Measurements from ENCODE around the gene HSF5. TPM values are rescaled to one million over a fixed set of nuclear protein-coding genes. Genes with fewer than 3 reads are reported as not detected.
"Not testable (repeated sequence)": the region's sequence is repeated elsewhere in the genome, so short reads cannot be mapped to it uniquely, and the experiment has no call there.

HSF5 gene
- polyA plus RNA-seq, 5 donors = 0.10 to 0.14 (median 0.13) TPM; not detected in 1

DNA sequence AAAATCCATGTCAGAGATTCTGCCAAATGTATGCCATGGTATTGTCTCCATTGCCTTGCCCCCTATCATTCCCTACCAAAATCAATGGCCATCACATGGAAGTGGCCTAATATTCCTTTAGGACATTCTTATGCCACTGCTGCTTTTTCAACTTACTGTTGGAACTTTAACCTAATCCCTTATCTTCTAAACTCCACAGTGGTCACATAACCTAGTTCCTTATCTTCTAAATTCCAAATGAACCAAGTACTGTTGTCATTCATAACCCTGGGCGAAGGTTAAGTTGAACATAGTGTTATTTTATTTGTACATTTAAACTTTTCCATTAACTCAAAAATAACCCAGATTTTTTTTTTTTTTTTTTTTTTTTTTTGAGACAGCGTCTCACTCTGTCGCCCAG, 3.6 kb downstream of the HSF5 start:
- DNase-seq = no peak

DNA sequence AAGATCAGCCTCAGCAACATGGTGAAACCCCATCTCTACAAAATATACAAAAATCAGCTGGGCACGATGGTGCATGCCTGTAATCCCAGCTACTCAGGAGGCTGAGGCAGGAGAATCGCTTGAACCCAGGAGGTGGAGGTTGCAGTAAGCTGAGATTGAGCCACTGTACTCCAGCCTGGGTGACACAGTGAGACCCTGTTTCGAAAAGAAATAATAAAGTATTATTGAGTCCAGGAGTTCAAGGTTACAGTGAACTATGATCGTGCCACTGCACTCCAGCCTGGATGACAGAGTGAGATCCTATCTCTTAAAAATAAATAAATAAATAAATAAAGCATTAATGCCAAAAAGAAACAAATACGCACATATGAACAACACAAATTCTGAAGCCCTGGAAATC, 6.4 kb downstream of the HSF5 start:
- not testable (repeated sequence) for DNase-seq

DNA sequence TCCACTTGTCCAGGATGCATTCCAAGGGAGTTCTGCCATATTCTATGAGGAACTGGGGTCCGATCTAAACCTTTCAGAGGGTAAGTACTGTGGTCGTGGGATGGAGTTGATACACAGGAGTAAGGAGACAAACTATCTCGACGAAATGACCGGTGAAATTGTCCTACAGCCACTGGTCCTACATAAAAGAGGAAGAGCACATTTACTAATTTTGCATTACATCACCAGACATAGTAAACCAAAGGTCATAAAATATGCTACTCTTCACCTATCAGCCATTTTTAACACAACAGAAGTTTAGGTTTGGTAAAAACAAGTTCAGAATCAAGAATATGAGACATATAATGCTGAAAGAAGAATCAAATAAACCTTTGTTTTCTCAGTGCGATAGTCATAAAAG, 8.1 kb downstream of the HSF5 start:
- DNase-seq = no peak

DNA sequence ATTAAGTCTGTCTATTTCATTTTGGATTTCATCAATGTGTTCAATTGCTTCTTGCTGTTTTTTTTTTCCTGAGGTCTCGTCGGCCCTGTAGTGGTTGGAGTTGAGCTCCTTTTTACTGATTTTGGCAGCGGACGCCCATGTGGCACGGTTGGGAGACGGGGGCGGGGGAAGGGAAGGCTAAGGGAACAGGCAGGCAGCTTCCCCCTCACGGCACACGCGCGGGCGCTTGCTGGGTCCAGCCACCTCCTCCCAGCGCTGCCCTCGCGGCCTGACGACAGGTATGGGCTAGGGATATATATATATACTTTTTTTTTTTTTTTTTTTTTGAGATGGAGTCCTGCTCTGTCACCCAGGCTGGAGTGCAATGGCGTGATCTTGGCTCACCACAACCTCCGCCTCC, 11.4 kb downstream of the HSF5 start:
- no peak for DNase-seq

DNA sequence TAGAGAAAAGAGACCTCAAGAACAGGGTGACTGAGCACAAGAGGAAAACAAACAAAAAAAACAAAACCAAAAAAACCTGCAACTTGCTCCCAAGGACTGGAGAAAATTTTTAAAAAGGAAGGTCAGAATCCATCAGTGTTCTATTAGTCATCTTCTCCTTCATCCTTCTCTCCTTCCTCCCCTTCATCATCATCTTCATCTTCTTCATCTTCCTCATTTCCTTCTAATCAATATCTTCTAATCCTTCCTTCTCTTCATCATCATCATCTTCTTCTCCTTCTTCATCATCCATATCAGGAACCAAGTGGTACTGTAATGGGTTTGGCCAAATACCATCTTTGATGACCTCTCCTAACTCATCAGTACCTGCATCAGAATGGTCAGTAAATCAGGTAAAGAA, 12.2 kb downstream of the HSF5 start:
- DNase-seq = no peak

DNA sequence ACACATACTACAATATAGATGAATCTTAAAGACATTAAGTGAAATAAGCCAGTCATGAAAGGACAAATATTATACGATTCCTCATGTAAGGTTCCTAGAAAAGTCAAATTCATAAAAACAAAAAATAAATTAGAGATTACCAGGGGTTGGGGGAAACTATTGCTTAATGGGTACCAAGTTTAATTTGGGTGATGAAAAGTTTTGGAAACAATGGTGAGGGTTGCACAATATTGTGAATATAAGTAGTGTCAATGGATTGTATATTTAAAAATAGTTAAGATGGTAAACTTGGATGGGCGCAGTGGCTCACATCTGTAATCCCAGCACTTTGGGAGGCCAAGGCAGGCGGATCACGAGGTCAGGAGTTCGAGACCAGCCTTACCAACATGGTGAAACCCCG, 17.9 kb downstream of the HSF5 start:
- DNase-seq = no peak

DNA sequence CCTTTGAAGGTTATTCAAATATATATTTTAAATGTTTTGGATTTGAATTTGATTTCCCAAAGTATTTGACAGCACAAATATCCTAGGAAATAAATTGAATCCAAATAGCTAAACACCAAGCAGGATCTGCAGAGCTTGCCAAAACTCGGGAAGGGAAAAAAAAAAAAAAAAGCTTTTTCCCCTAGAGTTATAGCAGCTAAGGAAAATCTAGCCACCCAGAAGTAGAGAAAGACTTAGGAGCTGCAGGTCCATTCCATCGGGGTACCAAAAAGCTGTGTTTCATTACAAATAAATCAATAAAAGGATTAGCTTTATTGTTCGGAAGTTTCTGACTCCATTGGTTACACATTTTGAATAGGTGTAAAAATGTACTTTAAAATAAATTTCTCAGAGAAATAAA, 19.3 kb downstream of the HSF5 start:
- DNase-seq = no peak

DNA sequence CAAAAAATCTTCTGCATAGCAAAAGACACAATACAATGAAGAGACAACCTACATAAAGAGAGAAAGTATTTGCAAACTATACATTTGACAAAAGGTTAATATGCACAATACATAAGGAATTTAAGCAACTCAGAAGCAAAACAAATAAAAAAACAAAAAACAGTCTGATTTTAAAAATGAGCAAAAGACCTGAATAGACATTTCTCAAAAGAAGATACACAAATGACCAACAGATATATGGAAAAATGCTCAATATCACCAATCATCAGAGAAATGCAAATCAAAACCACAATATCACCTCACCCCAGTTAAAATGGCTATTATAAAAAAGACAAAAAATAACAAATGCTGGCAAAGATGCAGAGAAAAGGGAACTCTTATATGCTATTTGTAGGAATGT, 32.7 kb downstream of the HSF5 start:
- no peak for DNase-seq

DNA sequence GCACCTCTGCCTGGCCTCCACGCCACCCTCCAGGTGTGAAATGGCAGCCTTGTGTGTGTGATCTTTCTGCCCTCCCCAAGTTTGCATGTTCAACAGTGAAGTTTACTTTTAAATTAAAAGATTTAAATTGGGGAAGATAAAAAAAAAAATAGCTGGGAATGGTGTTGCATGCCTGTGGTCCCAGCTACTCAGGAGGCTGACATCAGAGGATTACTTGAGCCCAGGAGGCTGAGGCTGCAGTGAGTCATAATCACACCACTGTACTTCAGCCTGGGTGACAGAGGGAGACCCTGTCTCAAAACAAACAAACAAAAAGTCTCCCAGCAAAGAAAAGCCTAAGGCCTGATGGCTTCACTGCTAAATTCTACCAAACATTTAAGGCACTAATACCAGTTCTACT, 35.5 kb downstream of the HSF5 start:
- no peak for DNase-seq

DNA sequence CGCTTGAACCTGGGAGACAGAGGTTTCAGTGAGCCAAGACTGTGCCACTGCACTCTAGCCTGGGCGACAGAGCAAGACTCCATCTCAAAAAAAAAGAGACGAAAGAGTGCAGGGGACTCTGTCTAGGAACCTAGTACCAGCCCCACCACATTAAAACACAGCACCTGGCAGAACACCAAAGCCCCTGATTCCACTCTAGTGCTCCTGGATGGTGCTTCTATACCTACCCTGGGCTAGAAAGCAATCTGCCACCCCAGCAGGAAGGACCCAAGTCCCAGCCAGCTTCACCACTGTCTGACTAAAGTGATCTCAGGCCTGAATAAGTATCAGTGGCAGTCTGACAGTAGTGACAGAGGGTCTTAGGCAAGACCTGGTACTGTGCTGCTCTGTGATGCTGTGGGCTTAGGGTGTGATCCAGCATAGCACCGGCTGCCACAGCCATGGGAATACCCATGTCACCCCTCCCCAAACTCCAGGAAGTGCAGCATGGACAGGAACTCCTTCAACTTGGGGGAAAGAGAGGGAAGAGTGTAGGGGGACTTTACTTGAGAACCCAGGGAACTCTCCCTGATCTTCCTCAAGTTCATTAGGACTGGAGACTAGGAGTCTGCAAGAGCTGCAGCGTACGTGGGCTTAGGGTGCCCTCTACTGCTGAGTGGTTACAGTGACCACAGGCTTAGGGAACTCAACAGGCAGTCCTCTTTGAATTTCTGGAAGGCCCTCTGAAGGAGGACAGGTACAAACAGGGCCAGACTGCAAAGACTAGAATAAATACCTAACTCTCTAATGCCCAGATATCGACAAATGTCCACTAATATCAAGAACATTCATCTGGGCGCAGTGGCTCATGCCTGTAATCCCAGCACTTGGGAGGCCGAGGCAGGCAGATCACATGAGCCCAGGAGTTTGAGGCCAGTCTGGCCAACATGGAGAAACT, 40.9 kb downstream of the HSF5 start:
- peak; percentile 31 to 55 for DNase-seq

DNA sequence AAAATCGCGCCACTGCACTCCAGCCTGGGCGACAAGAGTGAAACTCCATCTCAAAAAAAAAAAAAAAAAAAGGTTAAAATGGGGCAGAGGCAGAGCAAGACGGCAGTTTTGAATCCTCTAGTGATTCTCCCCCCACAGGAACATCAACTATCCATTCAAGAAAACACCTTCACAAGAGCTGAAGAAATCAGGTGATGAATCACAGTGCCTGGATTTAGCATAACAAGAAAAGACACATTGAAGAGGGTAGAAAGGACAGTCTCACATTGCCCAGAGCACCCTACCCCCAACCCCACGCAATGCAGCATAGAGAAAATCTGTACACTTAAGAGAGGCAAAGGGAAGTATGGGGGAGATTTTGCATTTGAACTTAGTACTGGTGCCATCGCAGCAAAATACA, 42.1 kb downstream of the HSF5 start:
- DNase-seq = no peak

DNA sequence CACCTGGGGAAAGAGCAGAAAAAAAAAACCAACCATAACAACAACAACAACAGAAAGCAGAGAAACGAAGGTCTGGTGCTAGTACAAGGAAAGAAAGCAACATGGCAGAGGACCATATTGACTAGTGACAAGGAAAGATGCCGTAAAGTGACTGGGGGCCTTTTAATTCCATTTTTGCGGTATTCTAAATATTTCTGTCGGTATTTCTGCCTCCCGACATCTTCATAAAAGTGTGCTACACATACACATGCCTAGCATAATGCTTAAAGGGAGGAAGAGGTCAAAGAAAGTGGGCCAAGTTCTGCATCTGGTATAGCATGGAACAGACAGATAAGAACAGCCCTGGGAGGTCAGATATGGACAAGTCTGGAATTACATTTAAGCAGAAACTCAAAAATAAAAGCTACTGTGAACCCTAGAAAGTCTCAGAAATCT, 51.4 kb downstream of the HSF5 start:
- no peak for DNase-seq

DNA sequence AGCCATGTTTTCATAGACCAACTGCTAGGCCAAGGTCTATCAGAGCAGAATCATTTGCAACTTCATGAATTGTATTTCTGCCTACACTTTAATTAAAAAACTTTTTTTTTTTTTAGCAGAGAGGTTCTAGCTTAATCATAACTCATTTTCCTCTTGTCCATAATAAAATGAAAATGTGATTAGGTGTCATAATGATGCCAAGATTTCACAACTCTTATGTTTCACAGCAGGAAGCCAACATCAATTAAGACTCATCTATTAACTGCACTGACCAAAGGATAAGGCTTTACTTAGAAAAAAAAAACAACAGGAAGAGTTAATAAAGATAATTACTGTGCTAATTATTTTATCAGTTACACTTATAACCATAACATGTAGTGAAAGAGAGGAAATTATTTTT, 52.0 kb downstream of the HSF5 start:
- no peak for DNase-seq

DNA sequence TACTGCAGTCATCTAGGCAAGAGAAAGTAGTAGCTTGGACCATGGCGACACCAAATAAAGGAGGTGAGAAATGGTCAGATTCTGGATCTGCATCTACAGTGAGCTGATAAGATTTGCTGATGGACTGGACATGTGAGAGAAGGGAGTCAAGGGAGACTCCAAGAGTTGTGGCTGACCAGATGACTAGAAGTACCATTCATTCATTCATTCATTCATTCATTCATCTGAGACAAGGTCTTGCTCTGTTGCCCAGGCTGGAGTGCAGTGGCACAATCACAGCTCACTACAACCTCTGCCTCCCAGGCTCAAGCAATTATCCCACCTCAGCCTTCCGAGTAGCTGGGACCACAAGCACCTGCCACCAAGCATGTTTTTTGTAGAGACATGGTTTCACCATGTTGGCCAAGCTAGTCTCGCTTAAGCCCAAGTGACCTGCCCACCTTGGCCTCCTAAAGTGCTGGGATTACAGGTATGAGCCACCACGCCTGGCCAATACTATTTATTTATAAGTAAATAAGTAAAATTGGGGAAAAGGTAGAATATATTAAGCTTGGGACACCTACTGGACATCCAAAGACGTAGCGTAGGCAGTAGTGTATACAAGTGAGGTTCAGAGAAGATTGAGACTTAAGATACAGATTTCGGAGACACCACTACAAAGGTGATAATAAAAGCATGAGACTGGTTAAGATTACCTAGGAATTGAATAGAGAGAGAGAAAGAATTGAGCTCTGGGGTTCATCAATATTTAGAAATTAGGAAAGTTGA, 55.2 kb downstream of the HSF5 start:
- no peak for DNase-seq

DNA sequence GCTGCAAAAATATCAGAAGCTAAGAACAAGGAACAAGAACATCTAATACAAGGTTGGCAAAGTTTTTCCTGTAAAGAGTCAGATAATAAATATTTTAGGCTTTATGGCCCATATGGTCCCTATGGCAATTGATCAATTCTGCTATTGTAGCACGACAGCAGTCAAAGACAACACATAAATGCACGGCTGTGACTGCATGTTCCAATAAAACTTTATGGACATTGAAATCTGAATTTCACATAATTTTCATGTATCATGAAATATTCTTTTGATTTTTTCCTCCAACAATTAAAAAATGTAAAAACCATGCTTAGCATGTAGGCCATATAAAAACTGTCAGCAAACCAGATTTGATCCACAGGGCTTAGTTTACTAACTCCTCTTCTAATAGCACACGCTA, 60.4 kb downstream of the HSF5 start:
- DNase-seq = no peak

DNA sequence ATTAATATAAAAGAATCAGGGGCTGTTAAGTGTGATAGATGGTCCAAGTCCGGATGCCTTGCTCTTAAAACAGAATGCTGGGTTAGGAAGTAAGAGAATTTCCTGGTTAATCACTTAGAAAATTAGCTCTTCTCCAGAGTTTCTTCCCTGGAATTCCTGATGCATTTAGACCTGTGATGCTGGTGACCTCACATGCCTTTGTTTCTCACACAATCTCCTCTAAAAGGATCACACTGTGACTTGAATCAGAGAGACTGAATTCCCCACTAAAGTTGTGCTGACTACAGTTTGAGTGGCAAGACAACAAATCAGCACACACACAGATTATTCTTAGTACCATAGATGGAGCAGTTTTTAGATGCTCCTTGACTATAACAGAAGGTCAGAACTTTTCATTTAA, 66.5 kb downstream of the HSF5 start:
- DNase-seq = no peak

DNA sequence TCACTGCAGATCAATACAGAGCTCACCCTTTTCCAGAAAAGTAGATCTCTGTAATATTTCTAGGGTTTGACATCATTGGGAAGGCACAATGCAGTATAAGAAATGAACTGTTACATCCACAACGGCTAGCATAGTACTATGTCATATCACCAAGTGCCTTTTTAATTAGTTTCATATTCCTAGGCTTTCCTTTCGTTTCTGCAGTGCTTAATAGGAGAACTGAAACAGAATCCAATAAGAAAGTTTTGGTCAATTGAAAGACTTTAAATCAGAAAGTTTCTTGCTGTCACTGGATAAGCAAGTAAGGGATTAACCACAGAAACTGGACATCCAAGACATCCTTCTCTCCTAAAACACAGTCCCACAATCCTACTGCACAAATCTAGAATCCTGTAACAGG, 67.4 kb downstream of the HSF5 start:
- no peak for DNase-seq

DNA sequence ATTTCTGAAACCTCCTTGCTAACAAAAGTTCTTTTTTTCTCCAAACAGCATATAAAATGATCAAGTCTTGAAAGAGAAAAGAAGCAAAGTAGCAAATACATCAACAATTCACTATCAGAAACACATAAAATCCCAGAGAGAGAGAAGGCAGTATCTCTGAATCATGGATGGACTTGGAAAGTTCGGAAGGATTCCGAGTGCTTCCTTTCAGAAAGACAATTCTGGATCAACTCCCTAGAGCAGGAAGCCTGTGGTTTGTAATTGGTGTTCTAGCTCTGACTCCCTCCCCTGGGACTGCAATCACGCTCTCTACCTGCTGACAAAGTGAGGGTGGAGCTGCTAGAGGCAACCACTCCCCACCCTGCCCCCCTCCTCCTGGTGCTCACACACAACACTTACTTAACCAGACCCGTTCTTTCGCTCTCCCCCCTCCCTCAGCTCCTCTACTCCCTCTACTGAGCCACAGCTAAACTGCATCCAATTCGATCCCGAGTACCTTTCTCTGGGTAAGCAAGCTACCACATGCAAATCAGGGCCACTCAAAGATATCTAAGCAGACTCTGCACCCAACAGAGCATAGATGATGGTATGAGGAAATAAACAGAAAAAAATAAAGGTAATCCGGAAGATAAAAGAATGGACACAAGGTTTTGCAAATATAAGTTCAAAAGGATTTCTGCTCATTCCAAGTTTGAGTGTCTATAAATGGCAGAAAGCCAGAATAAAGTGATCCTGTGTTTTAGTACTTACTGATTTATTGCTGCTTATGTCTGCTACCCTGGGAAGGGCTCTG, 70.7 kb downstream of the HSF5 start, which contains the start of gene RNF43:
Gene RNF43 (minus strand): TSS at position 235 of the 793 bp plus-strand sequence. CDS start 1,957 bp downstream, outside the sequence.
- peak; percentile 93 to 95 for DNase-seq

DNA sequence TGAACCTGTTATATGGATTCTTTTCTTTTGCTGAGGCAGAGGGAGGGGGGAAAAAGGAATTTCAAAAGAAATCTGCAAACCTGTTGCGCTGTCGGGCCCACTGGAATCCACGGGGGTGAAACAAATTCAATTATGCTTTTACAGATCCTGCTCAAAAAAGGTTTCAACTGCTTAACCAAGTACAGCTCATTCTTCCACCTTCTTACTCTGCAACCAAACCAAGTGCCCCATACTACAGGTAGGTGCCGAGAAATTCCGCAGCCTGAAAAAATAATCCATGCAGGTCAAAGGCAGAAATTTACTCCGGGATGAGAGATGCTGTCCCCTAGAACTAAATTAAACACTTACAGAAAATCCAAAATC, 71.3 kb downstream of the HSF5 start:
- no peak for DNase-seq

DNA sequence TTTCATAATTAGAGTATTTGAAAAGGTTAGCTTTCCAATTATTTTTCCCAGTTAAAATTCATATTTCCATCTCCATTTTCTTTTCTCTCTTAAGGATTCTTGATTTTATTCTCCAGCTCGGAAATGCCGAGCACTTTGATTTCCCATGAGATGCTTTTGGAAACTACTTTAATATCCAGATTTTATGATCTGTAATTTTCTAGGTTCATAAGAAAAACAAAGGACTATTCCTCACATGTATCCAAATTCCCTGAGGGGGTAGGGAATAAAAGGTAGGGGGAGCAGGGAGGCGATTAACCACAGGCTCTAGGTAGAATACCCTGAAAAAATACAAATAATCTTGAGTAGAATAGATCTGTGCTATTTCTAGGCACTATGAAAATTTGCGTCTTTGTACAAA, 71.8 kb downstream of the HSF5 start:
- no peak for DNase-seq

DNA sequence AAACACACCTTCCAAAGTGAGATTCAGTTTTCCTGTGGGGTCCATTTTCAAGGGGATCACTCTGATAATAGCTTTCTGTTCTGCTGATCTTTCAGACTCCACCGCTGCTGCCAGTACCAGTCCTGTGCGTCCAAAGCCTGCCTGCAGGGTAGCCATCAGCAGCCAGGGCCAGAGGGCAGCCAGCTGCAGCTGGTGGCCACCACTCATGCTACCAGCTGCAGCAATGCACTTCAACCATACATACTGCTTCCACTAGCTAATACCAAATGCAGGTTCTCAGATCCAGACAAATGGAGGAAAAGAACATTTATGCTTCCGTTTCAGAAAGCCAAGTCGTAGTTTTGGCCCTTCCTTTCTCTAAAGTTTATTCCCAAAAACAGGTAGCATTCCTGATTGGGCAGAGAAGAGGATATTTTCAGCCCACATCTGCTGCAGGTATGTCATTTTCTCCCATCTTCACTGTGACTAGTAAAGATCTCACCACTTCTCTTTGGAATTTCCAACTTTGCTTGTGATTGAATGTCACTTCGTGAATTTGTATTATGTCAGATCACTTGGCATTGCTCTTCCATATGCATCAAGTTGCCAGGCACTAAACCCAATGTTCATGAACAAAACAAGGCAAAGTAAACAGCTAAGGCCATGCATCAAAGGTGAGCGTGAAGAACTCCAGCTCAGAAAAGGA, 72.7 kb downstream of the HSF5 start:
- no peak for DNase-seq

DNA sequence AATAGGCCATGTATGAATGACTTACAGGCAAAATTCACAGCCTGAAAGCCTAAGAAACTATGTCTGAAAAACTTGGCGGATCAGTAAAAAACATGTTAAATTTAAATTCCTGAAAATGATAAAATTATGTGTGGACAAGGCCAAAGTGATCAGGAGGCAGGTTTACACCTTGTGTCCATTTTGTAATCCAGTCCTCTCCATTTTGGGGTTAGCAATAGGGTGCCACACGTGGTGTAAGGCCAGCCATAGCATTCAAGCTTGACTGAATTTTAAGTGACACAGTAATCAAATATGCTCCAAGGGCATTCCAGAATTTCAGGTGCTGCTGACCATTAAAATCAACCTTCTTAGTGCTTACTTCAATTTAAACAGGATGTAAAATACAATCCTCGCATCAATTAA, 73.6 kb downstream of the HSF5 start:
- DNase-seq = no peak
